PC-3 (cell line): ENCODE measurements around the gene CYB5B. TPM values are rescaled to one million over a fixed set of nuclear protein-coding genes. Genes with fewer than 3 reads are reported as not detected.

Source experiments
- ATAC-seq: fragments of 200-7000 bp; cut with Tn5 transposase; 2 replicates; pipeline ENCODE4 v1.9.1; 2020; ENCODE audit warnings: mild to moderate bottlenecking, moderate library complexity
- BruUV-seq: library from RNA; stranded (reverse); fragments of 400-500 nt; replicated peaks from 2 replicates; lab custom pipeline; 2021; lab: Mats Ljungman, UMichigan
- CTCF ChIA-PET: fragments of 300-600 bp; sonication (Branson Sonifier 250); formaldehyde crosslinking; loops from one replicate; lab custom pipeline; 2022; ENCODE audit warnings: antibody characterized with exemption; lab: Charles Lee
- POLR2A ChIA-PET: fragments of 300-600 bp; sonication (Branson Sonifier 250); formaldehyde crosslinking; loops from one replicate; lab custom pipeline; 2022; ENCODE audit warnings: antibody characterized with exemption; ENCODE audit not compliant: unreplicated experiment; lab: Charles Lee
- DNase-seq: peaks from one replicate; pipeline ENCODE4 v3.0.0-alpha.2; 2015
- H2AFZ ChIP-seq: fragments of 300-600 bp; sonication (generic); 2 replicates; pipeline ENCODE4 v1.6.0; 2016; ENCODE audit warnings: antibody characterized with exemption, low read length
- H3F3A ChIP-seq: fragments of 300-600 bp; sonication (generic); one replicate; pipeline ENCODE4 v1.6.0; 2017; ENCODE audit warnings: antibody characterized with exemption, low read length, control low read depth, mild to moderate bottlenecking; ENCODE audit not compliant: unreplicated experiment
- H3K27ac ChIP-seq: fragments of 300-600 bp; sonication (generic); 2 replicates; pipeline ENCODE4 v1.5.1; 2016; ENCODE audit warnings: mild to moderate bottlenecking, low read length
- H3K27me3 ChIP-seq: fragments of 300-600 bp; sonication (generic); 2 replicates; pipeline ENCODE4 v1.6.1; 2016; ENCODE audit warnings: low read length, mixed read lengths
- H3K36me3 ChIP-seq: fragments of 300-600 bp; sonication (generic); 2 replicates; pipeline ENCODE4 v1.6.1; 2016; ENCODE audit warnings: low read depth, mixed run types, low read length, mixed read lengths
- H3K4me1 ChIP-seq: fragments of 300-600 bp; sonication (generic); 2 replicates; pipeline ENCODE4 v1.5.1; 2016; ENCODE audit warnings: low read length; ENCODE audit not compliant: insufficient read depth
- H3K4me2 ChIP-seq: fragments of 300-600 bp; sonication (generic); 2 replicates; pipeline ENCODE4 v1.6.0; 2016; ENCODE audit warnings: low read length
- H3K4me3 ChIP-seq: fragments of 300-600 bp; sonication (generic); 2 replicates; pipeline ENCODE4 v1.5.1; 2016; ENCODE audit warnings: mild to moderate bottlenecking, low read length, mixed read lengths
- H3K79me2 ChIP-seq: fragments of 300-600 bp; sonication (generic); 2 replicates; pipeline ENCODE4 v1.6.1; 2017; ENCODE audit warnings: low read length, mixed read lengths
- H3K9ac ChIP-seq: fragments of 300-600 bp; sonication (generic); 2 replicates; pipeline ENCODE4 v1.6.0; 2016; ENCODE audit warnings: mild to moderate bottlenecking, low read length
- H3K9me2 ChIP-seq: fragments of 300-600 bp; sonication (generic); replicated peaks from 2 replicates; pipeline ENCODE4 v1.6.1; 2016; ENCODE audit warnings: mixed run types, low read length, mixed read lengths
- H3K9me3 ChIP-seq: fragments of 300-600 bp; sonication (generic); 2 replicates; pipeline ENCODE4 v1.6.1; 2016; ENCODE audit warnings: low read length, mixed read lengths
- H4K20me1 ChIP-seq: fragments of 300-600 bp; sonication (generic); 2 replicates; pipeline ENCODE4 v1.6.1; 2016; ENCODE audit warnings: low read length, mixed read lengths
- CTCF ChIP-seq: fragments of 300-600 bp; sonication (generic); conservative IDR thresholded peaks from 2 replicates; pipeline ENCODE4 v1.5.1; 2017; ENCODE audit warnings: antibody characterized with exemption, low read depth, mild to moderate bottlenecking, low read length
- EZH2 ChIP-seq: fragments of 300-600 bp; sonication (generic); IDR thresholded peaks from one replicate; pipeline ENCODE4 v1.6.1; 2017; ENCODE audit warnings: antibody characterized with exemption, mild to moderate bottlenecking, low read length; ENCODE audit not compliant: unreplicated experiment
- EZH2phosphoT487 ChIP-seq: fragments of 300-600 bp; sonication (generic); IDR thresholded peaks from 2 replicates; pipeline ENCODE4 v1.6.1; 2018; ENCODE audit warnings: mild to moderate bottlenecking, antibody characterized with exemption, low read length, borderline replicate concordance
- intact Hi-C: fragments of 100-400 bp; cut with micrococcal nuclease; formaldehyde crosslinking; loops from 2 replicates; pipeline ENCODE4 v1.9.0; 2023
- total RNA-seq: library from RNA; depleted of rRNA; stranded (reverse); fragments of >200 nt; gene quantifications from 2 replicates; pipeline ENCODE4 v1.2.3, GENCODE V29; 2014

Gene CYB5B
- total RNA-seq, 1 experiment from 2014 or later: 64.5 TPM

- peaks cover 12% of the 10 kb centered on the region for H3K4me1 ChIP-seq
These were observed 6.8 kb upstream of the CYB5B start for GRCh38 chr16:69417520-69418199.

GRCh38 chr16:69419956-69420355 is 4.5 kb upstream of the CYB5B start:
- TF ChIP-seq EZH2phosphoT487: no peak
- TF ChIP-seq CTCF: no peak
- TF ChIP-seq EZH2: no peak
- CTCF ChIA-PET: no interaction called here
- Histone ChIP-seq H3K4me2 (no peak overlapping the region), H3K4me3 (no peak overlapping the region), H3F3A (no peaks in the 10 kb centered on the region), H3K36me3 (no peaks in the 10 kb centered on the region), H3K9me3 (no peaks in the 10 kb centered on the region), H3K27ac (no peak overlapping the region), H3K27me3 (no peaks in the 10 kb centered on the region), H3K79me2 (peaks cover 6% of the 10 kb centered on the region), H3K9me2 (no peaks in the 10 kb centered on the region), H4K20me1 (no peaks in the 10 kb centered on the region), H3K4me1 (peaks cover 15% of the 10 kb centered on the region), H2AFZ (no peak overlapping the region), H3K9ac (no peak overlapping the region)
- no peak for ATAC-seq
- intact Hi-C loops: loop anchor here (5.0 kb wide), 1 partner anchor 47 kb away; no protein-coding TSS in a partner anchor
- no peak for DNase-seq
- POLR2A ChIA-PET: no interaction called here
- BruUV-seq: no TSS peak

More at GRCh38 chr16:69417520-69418199, 6.8 kb upstream of the CYB5B start:
- Histone ChIP-seq H3K36me3 (no peaks in the 10 kb centered on the region), H2AFZ (peak overlapping the region; percentile 60), H3K4me2 (peak overlapping the region; percentile 69), H3K4me3 (peak overlapping the region; percentile 36; the same call in 1 of the 2 replicates), H3K9me3 (no peaks in the 10 kb centered on the region), H3F3A (no peaks in the 10 kb centered on the region), H4K20me1 (no peaks in the 10 kb centered on the region), H3K79me2 (no peaks in the 10 kb centered on the region), H3K9me2 (no peaks in the 10 kb centered on the region), H3K9ac (peak overlapping the region; percentile 58), H3K27me3 (no peaks in the 10 kb centered on the region), H3K27ac (peak overlapping the region; percentile 89)
- peak; percentile 70 for DNase-seq
- intact Hi-C loops: loop anchor here (5.0 kb wide), 1 partner anchor 50 kb away; no protein-coding TSS in a partner anchor
- peak; percentile 88 for ATAC-seq
- no TSS peak for BruUV-seq
- POLR2A ChIA-PET: interaction anchor here (0.5 kb wide), 1 partner anchor 149 kb away, joined by 4 read pairs; no protein-coding TSS in a partner anchor
- TF ChIP-seq CTCF (no peak), EZH2phosphoT487 (no peak), EZH2 (no peak)
- CTCF ChIA-PET: no interaction called here

- ChIA-PET CTCF (no interaction called here), POLR2A (no interaction called here)
- BruUV-seq: no TSS peak
- no peaks in the 10 kb centered on the region for H3K9me2 ChIP-seq
- peaks cover 35% of the 10 kb centered on the region for H3K79me2 ChIP-seq
- DNase-seq (no peak), ATAC-seq (no peak)
- H4K20me1 ChIP-seq: no peaks in the 10 kb centered on the region
- peaks cover 4% of the 10 kb centered on the region for H3K4me1 ChIP-seq
- TF ChIP-seq EZH2 (no peak), EZH2phosphoT487 (no peak), CTCF (no peak)
- no peak overlapping the region for H3K4me3 ChIP-seq
- no peak overlapping the region for H2AFZ ChIP-seq
- H3K27me3 ChIP-seq: no peaks in the 10 kb centered on the region
- peaks cover 13% of the 10 kb centered on the region for H3K36me3 ChIP-seq
- no peaks in the 10 kb centered on the region for H3F3A ChIP-seq
- H3K9ac ChIP-seq: no peak overlapping the region
- H3K27ac ChIP-seq: no peak overlapping the region
- intact Hi-C loops: no loop called here
- no peaks in the 10 kb centered on the region for H3K9me3 ChIP-seq
- H3K4me2 ChIP-seq: no peak overlapping the region
These were observed 1.2 kb upstream of the CYB5B start for GRCh38 chr16:69423189-69423588.
